GM12874 (cell line): ENCODE data around the gene CFAP54.

Source experiments
- TF ChIP-seq, protein P1 (sequence below): IDR thresholded peaks from 2 replicates; pipeline ENCODE4 v1.5.1; 2011; ENCODE audit warnings: low read depth, mild to moderate bottlenecking, control low read depth, low read length, moderate library complexity; ENCODE audit not compliant: insufficient read depth

CFAP54 gene

DNA sequence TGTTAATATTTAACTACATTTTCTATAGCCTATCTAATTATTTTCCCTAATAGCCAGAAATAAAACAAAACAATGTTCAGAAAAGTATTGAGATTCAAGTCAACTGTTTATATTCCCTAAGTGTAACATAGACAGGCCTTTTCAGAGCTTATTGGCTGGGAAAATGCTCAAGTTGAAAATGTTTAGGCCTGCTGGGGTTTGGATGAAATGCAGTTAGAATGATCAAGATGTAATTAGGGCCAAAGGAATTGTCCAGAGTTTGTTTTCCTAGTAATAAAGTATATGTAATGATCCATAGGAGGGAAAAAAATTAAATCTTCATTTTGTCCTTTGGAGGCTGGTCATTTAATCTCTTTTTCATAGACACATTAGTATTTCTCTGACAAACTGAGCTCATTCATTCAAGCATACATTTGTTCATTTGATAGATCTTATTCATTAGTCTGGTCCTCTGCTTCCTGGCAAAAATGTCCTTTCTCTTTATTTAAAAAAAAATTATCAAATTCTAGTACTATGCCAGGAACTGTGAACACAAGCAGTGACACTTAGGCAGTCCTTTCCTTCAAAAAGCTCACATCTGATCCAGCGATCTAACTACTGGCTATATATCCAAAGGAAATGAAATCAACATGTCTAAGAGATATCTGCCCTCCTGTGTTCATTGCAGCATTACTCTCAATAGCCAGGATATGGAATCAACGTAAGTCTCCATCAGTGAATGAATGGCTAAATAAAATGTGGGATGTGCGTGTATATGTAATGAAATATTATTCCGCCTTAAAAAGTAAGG, 377.6 kb downstream of the CFAP54 start:
- TF ChIP-seq, protein P1, sequence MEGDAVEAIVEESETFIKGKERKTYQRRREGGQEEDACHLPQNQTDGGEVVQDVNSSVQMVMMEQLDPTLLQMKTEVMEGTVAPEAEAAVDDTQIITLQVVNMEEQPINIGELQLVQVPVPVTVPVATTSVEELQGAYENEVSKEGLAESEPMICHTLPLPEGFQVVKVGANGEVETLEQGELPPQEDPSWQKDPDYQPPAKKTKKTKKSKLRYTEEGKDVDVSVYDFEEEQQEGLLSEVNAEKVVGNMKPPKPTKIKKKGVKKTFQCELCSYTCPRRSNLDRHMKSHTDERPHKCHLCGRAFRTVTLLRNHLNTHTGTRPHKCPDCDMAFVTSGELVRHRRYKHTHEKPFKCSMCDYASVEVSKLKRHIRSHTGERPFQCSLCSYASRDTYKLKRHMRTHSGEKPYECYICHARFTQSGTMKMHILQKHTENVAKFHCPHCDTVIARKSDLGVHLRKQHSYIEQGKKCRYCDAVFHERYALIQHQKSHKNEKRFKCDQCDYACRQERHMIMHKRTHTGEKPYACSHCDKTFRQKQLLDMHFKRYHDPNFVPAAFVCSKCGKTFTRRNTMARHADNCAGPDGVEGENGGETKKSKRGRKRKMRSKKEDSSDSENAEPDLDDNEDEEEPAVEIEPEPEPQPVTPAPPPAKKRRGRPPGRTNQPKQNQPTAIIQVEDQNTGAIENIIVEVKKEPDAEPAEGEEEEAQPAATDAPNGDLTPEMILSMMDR = no peak

DNA sequence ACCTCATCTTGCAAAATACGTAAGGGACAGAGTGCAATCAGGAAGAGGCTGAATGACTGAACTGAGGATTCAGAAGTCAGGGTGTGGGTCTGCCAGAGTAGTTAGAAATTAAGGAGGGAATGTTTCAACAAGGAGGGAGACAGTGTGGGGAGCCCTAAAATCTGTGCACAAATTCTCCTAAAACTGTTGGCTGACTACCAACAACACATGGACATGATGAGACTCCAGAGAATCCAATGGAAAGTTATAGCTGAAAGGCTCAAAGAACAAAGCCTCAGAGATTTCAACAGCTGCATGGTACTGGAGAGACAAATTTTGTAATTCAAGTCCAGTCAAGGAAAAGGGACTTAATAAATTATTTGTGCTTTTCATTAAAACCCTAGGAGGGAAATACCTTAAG, 381.6 kb downstream of the CFAP54 start:
- TF ChIP-seq, protein P1 = no peak

DNA sequence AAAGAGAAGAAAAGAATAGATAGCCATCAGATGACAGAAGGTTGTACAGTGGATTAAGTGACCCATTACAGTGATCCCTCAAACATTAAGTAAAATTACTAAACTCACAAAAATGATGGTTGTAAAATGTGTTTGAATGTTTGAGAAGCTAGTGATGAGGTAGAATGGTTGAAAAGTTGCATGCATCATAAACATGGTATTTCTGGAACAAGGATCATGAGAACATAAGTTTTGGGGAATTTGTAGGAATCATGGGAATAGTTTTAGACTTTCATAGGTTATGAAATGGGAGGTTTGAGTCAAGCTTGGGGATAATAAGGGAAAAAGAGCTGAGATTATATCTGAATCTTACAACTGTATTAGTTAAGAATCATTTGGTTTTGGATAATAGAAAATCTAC, 383.6 kb downstream of the CFAP54 start:
- TF ChIP-seq, protein P1 = no peak

DNA sequence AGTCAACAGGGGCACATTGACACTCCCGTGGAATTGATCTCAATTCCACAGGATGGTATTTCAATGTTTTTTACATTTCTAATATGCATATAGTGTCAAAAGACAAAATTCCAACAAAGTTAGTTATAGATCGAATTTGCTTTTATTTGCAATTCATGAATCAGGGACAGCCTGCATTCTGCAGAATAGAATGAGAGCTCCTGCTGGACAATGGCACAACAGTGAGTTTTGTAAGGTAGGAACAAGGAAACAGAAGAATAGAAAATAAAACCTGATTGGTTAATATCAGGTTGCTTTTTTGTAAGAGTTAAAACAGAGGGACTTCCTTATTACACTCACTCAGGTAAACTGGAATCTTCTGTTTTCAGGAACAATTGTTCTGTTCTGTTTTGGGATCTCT, 384.8 kb downstream of the CFAP54 start:
- TF ChIP-seq, protein P1 = no peak

DNA sequence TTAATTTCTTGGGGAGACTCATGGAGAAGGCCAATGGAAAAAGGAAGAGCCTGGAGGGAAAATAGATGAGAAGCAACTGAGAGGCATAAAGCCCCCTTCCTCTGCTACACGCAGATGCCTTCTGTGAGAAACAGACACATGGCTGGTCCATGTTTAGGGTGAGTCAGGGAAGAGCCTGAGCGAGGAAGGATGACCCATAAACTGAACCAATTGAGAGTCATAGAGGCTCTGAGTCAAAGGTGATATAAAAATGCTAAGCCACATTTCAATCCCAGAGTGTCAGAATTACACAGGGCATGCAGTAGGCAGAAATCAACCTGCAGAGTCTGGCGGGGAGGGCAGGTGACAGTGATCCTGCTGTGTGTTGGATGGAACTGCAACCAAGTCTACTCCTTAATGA, 387.6 kb downstream of the CFAP54 start:
- TF ChIP-seq, protein P1 = no peak

DNA sequence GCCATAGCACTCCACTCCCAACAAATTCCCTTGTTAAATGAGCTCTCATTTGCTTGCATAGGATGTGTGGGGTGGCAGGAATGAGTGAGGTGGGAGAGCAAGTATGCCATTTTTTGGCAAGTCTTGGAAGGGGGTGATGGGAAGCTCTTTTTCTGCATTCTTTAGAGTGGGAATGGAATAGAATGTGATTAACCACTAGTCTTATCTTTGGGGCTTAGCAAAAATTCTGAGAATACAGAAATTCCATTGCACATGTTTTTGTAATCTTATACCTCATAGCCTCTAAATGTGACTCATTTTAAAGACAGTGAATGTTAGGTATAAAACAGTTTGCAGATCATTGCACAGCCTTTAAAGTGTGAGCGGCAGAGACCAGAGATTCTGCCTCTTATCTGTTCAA, 389.3 kb downstream of the CFAP54 start:
- TF ChIP-seq, protein P1 = no peak

DNA sequence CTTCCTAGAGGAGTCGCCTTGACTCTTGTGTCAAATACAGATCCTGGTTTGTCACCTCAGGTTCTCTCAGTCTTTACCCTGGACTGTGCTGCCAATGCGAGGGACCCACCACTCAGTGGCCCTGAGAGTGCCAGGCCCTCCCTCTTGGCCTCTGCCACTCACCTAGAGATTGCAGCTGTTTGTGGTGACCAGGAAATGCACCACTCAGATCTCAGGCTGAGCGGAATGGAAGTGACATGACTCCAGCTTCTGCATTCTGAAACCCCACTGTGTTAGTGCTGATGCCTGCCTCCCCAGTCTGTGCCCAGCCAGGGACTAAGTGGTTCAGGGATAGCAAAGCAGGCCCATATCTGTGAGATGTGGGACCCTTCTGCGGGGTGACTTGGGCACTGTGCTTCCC, 389.9 kb downstream of the CFAP54 start:
- TF ChIP-seq, protein P1 = no peak
